Stimulated activated CD4-positive, alpha-beta T cell treated with anti-CD3 and anti-CD28 coated beads, Interleukin-2, amount 100 ng/mL, for 48 hours (primary cell): ENCODE results near the gene COL13A1.

Experiments used
- DNase-seq, 2 donors: peaks; one replicate each; pipeline ENCODE4 v3.0.0-alpha.2; 2020

Gene COL13A1

DNA sequence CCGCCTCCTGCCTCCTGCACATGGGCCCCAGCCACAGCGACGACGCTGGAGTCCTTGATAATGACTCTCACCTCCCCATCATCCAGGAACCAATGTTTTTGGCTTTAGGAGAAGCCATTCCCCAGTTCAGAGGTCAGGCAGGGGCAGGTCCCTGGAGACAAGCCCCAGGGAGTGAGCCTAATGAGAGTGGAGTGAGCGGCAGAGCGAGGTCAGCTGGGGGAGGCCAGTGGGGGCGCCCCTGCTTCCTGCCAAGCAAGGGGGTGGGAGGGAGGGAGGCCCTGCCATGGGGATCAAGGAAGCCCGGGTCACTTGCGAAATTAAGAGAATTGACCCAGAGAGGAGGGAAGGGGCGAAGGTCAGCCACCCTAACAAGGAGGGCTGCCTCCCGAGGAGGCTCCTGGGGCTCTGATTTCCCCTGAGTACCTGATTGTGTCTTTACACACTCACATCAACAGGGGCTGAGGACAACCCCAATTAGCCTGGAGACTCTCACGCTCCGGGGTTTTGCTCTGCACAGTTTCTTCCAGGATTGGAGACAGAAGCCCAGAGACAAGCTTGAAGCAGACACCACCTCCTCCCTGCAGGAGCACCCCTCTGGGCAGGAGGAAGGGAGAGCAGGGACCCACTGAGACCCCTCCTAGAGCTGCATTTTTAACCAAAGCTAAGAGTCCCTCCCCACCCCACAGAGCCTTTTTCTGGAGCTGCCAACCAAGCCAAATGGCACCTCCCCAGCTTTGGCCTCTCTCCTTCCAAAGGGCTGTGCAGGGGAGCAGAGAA lies 112.1 kb downstream of the COL13A1 start:
- DNase-seq: no peak

GRCh38 chr10:69914398-69915214 lies 112.9 kb downstream of the COL13A1 start:
- DNase-seq: peak; percentile 59 to 63

DNA sequence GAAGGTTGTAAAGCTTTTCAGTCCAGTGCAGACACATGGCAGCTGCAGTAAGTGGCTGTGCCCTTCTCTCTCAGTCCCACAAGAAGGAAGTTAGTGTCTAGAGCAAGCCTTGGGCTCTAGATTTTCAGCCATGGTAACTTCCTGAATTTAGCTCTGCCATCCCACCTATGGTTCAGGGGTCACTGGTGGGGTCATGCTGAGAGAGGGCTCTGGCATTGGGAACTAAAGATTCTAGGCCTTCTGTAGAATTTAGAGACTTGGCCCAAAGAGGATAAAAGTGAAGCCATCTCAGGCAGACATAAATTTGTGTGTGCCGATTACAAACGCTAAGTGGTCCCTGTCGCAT lies 113.5 kb downstream of the COL13A1 start:
- DNase-seq: no peak

- no peak for DNase-seq
Measured at GRCh38 chr10:69916118-69916517, 114.4 kb downstream of the COL13A1 start.

- DNase-seq: no peak
Measured at GRCh38 chr10:69918036-69918435, 116.3 kb downstream of the COL13A1 start.

DNA sequence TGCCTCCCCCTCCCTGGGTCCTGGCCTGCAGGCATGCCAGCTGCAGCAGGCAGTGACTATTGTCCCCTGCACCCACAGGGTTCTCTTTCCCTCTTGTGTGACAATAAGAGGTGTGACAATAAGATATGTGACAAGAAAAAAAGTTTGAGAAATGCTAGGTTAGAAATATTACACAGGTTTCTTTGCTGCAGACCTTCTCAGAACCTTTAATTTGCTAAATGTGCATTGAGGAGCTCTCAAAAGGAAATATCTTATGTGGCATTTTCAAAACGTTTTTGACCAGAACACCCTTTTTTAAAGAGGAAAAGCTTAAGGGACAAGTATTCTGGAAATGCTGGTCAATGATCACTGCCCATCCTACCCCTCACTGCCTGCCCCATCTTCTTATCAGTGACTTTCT lies 117.5 kb downstream of the COL13A1 start:
- DNase-seq: no peak

DNA sequence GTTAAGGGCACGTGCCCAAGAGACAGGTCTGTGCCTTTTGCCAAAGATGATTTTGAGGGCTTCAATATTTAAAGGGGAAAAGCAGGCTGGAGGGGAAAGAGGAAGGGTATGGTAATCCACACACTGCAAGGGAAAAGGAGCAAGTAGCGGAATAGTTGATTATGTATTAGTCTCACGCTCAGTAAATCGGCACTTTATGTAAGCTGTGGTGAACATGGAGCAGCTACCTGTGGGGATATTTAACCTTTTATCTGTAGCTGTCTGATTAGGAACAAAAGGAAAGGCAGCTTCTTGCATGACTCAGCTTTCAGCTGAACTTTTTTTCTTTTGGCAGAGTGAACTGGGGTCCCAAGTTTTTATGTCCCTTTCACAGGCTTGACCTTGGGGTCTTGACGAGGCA lies 123.4 kb downstream of the COL13A1 start:
- DNase-seq: no peak

DNA sequence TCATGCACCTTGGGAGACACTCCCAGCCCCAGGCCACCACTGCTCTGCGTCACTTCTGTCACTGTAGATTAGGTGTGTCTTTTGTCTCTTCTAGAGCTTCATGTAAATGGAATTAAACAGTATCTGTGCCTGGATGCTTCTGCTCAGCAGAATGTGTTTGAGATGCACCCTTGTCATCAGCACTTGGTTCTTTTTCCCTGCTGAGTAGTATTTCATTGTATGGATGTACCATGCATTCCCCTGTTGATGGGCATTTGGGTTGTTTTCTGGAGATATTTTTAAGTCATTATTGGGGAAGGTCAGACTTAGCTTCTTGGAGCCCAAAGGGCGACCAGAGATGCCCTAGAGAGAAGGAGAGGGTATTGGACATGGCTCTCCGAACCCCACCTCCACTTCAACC lies 126.6 kb downstream of the COL13A1 start:
- no peak for DNase-seq

GRCh38 chr10:69929575-69929974 lies 127.9 kb downstream of the COL13A1 start:
- no peak for DNase-seq

DNA sequence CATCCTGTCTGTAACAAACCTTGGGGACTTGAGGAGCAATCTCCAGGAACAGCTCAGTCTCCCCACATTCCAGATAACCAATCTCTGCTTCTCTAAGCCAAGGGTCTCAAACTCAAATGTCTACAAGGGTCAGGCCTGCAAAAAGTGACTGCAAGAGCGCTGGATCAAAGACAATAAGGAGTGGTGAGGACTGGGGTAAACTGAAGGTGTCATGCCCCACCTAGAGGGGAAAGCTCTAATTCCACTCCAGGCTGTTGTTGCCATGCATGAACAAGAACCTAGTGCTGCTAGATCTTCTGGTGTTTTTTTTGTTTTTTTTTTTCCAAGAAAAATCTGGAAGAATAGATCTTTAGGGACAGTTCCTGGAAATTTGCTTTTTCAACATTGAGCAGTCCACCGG lies 133.1 kb downstream of the COL13A1 start:
- no peak for DNase-seq

DNA sequence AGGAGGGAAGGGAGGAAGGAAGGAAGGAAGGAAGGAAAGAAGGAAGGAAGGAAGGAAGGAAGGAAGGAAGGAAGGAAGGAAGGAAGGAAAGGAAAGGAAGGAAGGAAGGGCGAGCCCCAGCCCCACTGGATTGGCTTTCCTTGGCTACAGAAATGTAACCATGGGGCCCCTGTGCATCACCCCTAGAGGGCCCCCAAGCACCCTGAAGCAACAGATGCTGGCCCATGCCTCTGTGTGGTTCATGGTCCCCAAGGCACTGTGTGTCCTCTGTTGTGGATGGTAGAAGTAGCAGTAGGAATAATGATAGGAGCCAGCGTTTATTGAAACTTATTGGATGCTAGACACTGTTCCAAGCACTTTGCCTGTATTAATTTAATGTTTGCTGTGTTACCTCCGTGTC lies 134.4 kb downstream of the COL13A1 start:
- no peak for DNase-seq

DNA sequence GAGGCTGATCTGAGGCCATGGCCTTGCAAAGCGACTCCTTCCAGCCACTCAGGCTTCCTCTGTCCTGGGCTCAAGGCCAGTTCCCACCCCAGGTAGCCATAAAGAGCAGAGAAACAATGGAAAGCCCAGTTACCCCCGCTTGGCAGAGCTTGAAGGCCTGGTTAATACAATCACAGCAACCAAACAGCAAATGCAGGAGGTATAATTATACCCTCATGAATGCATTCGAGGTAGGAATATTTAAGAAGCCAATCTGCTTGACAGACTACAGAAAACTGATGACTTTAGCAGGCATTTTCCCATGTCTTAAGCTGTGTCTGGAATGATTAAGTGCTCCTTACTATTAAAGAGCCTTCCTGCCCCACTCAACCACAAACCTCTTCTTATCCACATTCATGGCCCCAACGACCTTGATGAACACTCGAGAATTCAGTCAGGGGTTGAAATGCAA lies 136.9 kb downstream of the COL13A1 start:
- no peak for DNase-seq

GRCh38 chr10:69939061-69939460 lies 137.4 kb downstream of the COL13A1 start:
- no peak for DNase-seq

- no peak for DNase-seq
Measured at GRCh38 chr10:69939481-69939880, 137.8 kb downstream of the COL13A1 start.

- no peak for DNase-seq
Measured at GRCh38 chr10:69941730-69942129, 140.0 kb downstream of the COL13A1 start.

GRCh38 chr10:69943292-69943820 lies 141.7 kb downstream of the COL13A1 start:
- no peak for DNase-seq

GRCh38 chr10:69944761-69945160 lies 143.1 kb downstream of the COL13A1 start:
- no peak for DNase-seq

GRCh38 chr10:69948261-69948660 lies 146.6 kb downstream of the COL13A1 start:
- no peak for DNase-seq

GRCh38 chr10:69949770-69950169 lies 148.1 kb downstream of the COL13A1 start:
- DNase-seq: no peak

- no peak for DNase-seq
Measured at GRCh38 chr10:69951658-69952057, 150.0 kb downstream of the COL13A1 start.

DNA sequence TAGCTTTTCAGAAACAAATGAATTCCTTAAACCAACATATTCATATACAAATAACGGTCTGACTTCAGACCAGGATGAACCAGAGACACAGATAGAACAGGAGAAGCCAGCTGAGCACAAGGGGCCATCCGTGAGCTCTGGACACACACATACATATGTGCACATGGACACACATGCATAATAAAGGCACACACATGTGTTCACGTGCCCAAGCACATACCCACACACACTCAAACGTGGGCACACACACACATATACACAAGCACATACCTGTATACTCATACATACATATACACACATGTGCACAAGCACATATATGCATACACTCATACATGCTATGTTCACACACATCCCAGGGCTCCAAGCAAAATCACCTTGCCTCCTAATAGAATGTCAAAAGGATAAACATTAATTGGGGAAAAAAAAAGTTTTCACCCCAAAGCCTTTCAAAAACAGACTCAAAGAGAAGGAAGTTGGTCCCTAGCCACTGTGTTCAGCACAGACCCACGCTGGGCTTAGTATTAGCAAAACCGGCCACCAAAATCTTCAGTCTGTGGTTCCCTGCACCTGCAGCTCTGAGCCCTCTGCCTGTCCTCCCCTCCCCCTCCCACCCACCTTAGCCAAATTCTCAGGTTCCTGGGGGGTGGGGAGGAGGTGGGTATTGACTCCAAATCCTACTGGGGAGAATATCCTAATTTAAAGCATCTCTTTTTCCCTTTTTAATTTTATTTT lies 150.5 kb downstream of the COL13A1 start:
- no peak for DNase-seq

GRCh38 chr10:69952821-69953221 lies 151.1 kb downstream of the COL13A1 start:
- DNase-seq: no peak

- no peak for DNase-seq
Measured at GRCh38 chr10:69953851-69954250, 152.1 kb downstream of the COL13A1 start.
